SJCRH30 (cell line): ENCODE data around the gene NXNL1. TPM values are rescaled to one million over a fixed set of nuclear protein-coding genes. Genes with fewer than 3 reads are reported as not detected.

Experiments
- total RNA-seq: library from RNA; depleted of rRNA; stranded (reverse); fragments of >200 nt; shearing (Covaris generic); gene quantifications from 2 replicates; pipeline ENCODE4 v1.2.3, GENCODE V29; 2014; rRNA removed

The NXNL1 gene
- total RNA-seq, 1 experiment from 2014 or later = not detected

Other genes starting within 250 kb of the NXNL1 start
- 9.9 and 11.0 TPM in 2 replicates for gene USE1, start 245.6 kb downstream of the NXNL1 start, total RNA-seq
- 5.1 and 5.3 TPM in 2 replicates for gene OCEL1, start 234.7 kb downstream of the NXNL1 start, total RNA-seq
- gene NR2F6, start 215.0 kb downstream of the NXNL1 start, total RNA-seq = 41.0 and 42.0 TPM in 2 replicates
- gene USHBP1, start 196.2 kb downstream of the NXNL1 start, total RNA-seq = 0.04 TPM in 1 of 2 replicates, not detected in the other
- 96.0 and 98.5 TPM in 2 replicates for gene BABAM1, start 193.5 kb downstream of the NXNL1 start, total RNA-seq
- 0.49 and 0.66 TPM in 2 replicates for gene ANKLE1, start 179.0 kb downstream of the NXNL1 start, total RNA-seq
- 26.4 and 27.2 TPM in 2 replicates for gene ABHD8, start 157.5 kb downstream of the NXNL1 start, total RNA-seq
- gene MRPL34, start 155.1 kb downstream of the NXNL1 start, total RNA-seq = 68.5 and 69.0 TPM in 2 replicates
- gene DDA1, start 151.4 kb downstream of the NXNL1 start, total RNA-seq = 34.2 and 37.5 TPM in 2 replicates
- gene ANO8, start 126.1 kb downstream of the NXNL1 start, total RNA-seq = 2.7 and 3.0 TPM in 2 replicates
- 27.6 and 31.2 TPM in 2 replicates for gene GTPBP3, start 123.4 kb downstream of the NXNL1 start, total RNA-seq
- gene PLVAP, start 83.6 kb downstream of the NXNL1 start, total RNA-seq = not detected in 2 replicates
- gene CCDC194, start 66.7 kb downstream of the NXNL1 start, total RNA-seq = not detected in 2 replicates
- 19.9 and 20.6 TPM in 2 replicates for gene BST2, start 55.3 kb downstream of the NXNL1 start, total RNA-seq
- 34.4 and 41.2 TPM in 2 replicates for gene MVB12A, start 40.9 kb downstream of the NXNL1 start, total RNA-seq
- gene TMEM221, start 12.3 kb downstream of the NXNL1 start, total RNA-seq = 0.10 TPM in 1 of 2 replicates, not detected in the other
- 5.9 and 7.4 TPM in 2 replicates for gene SLC27A1, start 9.6 kb upstream of the NXNL1 start, total RNA-seq
- 32.9 and 33.3 TPM in 2 replicates for gene PGLS, start 50.7 kb upstream of the NXNL1 start, total RNA-seq
- 115 and 117 TPM in 2 replicates for gene COLGALT1, start 94.7 kb upstream of the NXNL1 start, total RNA-seq
- 0.02 TPM in 1 of 2 replicates, not detected in the other for gene UNC13A, start 227.4 kb upstream of the NXNL1 start, total RNA-seq